RCC 7860 (cell line): ENCODE results near the gene SMIM28.
A peak's percentile ranks its signal among the peaks of the same experiment; 100 is the strongest.

Experiments
- DNase-seq: peaks from one replicate; pipeline ENCODE4 v3.0.0-alpha.2; 2015; ENCODE audit warnings: low spot score
- FAIRE-seq: peaks from 2 replicates; lab custom pipeline; 2012; peaks lifted over from hg19 to GRCh38; lab: Jason Lieb, UNC

The SMIM28 gene

DNA sequence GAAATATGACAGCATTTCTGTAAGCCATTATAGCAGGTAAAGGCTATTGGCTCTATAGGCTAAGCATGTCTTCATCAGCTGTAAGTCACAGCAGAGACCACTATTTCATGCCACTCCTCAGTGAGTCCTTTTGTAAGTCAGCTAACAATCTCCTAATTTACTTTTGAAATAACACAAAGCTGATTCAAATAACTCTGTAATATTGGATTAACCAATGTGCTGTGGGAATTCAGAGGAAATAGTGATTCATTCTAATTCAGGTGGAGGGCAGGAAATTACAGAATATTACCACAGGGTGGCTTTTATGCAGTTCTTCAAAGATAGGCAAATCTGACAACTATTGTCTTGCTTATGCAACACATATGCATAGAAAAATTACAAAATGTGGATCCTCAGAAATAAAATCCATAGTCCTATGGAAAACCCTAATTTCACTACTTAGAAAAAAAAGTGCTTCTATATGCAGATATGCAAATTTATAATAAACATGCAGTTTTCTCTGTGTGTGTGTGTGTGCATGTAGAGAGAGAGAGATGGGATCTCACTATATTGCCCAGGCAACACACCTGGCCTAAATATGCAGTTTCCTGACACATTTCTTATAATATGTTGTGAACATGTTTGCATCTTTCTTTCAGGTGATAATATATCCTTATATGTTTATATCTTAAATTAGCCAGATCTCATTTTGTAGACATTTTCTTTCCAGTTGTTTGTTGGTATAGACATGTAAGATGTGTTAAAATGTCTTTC lies 4.8 kb upstream of the SMIM28 start:
- DNase-seq, result peak; percentile 6
- FAIRE-seq, result peak; percentile 22

DNA sequence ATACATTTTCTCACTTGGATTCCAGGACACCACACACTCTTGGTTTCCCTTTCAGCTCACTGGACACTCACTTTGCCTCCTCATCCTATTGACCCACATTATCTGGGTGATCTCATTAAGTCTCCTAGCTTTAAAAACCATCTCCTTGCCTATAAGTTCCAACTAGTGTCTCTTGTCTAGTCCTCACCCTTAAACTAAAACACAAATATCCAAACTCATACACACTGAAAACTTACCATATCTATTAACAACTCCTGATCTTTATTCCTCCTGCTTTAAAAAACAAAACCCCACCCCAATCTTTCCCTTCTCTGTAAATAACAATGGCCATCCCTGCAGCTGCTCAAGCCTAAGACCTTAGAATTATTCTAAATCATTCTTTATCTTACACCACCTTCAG lies 3.5 kb upstream of the SMIM28 start:
- no peak for FAIRE-seq
- DNase-seq, result no peak

DNA sequence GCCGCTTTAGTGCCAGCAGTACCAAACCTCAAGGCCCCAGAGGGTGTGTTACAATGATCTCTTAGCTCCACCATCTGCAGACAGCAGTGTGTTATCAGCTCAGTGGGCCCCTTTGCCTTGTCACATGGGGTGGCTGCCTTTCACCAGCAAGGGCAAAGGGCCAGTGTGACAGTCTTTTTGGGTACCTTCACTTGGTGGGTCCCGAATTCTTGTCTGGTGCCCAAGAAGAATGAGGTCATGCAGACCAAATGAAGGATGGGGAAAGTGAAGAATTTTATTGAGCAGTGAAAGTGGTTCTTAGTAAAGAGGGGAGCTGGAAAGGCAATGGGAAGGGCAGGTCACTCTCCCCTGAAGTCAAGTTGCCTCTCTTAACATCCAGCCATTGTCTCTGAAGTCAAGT lies 2.9 kb upstream of the SMIM28 start:
- DNase-seq (no peak), FAIRE-seq (no peak)

DNA sequence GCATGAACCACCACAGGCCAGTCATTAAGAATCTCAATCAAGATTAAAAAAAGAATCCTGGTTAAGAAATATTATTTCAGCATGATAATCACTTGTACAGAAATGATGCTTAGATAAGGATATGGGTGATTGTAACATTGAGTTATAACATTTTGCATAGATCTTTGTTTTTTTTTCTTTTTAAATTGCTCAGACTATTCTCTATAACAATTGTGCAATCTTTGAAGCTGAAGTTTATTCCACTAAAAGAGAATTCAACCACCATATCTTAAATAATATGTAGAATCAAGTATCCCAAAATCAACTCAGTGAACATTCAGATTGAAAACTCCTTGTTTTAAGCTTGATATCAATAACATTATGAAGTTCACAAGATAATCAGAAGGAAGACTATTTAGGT lies 663 bp upstream of the SMIM28 start:
- FAIRE-seq, result no peak

DNA sequence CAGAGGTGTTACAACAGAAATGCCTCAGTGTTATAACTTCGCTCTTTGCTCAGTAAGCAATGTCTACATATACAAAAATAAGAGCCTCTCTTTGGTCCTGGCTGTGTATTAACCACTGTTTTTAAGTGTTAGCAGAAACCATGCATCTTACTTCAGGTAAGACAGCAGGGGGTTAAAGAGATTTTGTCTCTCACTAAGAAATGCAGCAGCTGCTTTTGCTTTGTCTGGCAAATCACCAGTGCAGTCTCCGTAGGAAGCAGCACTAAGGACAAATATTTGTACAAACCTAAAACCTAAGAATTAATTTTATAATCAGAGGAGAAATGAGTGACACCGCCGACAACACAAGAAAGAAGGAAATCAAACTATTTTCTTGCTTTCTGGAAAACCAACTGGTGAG lies 758 bp downstream of the SMIM28 start:
- FAIRE-seq (no peak), DNase-seq (no peak)

More for the DNA sequence above, 663 bp upstream of the SMIM28 start:
- no peak for DNase-seq

DNA sequence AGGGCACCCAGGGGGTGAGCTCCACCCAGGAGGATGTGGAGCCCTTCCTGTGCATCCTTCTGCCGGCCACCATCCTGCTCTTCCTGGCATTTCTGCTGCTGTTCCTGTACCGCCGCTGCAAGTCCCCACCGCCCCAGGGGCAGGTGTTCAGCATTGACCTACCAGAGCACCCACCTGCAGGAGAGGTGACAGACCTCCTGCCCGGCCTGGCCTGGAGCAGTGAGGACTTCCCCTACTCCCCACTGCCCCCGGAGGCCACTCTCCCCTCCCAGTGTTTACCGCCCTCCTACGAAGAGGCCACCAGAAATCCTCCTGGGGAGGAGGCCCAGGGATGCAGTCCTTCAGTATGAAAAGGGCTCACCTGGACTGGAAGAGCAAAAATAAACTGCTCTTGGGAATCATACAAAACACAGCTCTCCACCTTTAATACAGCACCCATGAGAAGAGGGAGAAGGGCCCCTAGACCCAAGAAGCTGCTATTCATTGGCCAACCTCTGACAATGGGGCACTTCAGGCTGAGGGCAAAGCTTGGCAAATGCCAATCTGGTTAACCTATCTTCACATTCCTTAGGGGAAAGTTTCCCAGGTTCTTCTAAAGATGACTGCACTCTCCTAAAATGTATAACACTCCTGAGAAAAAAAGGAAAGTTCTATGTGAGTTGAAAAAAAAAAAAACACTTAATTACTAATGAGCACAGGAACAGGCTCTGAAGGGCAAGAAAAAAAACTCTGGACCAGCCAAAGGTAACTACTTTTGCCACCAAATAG lies 5.0 kb downstream of the SMIM28 start:
- DNase-seq (no peak), FAIRE-seq (no peak)

DNA sequence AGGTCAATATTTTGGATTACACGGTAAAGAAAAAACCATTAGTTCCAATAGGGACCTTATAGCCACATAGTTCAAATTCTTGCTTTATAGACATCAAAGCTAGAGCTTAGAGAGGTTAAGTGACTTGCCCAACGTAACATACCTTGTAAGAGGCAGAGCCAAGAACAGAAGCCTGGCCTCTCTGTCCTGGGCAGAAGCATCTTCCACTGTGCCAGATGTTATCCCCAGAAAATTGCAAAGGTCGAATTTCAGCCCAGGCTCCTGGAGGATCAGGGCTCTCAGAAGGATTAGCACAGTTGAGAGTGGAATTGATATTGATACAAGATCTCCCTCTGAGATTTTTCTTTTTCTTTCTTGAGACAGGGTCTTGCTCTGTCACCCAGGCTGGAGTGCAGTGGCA lies 6.1 kb downstream of the SMIM28 start:
- DNase-seq (no peak), FAIRE-seq (no peak)

DNA sequence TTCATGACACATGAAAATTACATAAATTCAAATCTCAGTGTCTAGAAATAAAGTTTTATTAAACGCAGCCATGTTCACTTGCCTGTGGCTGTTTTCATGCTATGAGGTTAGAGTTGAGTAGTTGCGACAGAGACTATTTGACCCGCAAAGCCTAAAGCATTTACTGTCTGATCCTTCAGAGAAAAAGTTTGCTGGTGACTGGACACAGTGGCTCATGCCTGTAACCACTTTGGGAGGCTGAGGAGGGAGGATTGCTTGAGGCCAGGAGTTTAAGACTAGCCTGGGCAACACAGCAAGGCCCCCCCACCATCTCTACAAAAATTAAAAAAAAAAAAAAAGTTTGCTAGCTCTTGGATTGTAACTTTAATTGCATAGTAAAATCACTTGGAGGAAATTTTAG lies 9.2 kb downstream of the SMIM28 start:
- FAIRE-seq (no peak), DNase-seq (no peak)

DNA sequence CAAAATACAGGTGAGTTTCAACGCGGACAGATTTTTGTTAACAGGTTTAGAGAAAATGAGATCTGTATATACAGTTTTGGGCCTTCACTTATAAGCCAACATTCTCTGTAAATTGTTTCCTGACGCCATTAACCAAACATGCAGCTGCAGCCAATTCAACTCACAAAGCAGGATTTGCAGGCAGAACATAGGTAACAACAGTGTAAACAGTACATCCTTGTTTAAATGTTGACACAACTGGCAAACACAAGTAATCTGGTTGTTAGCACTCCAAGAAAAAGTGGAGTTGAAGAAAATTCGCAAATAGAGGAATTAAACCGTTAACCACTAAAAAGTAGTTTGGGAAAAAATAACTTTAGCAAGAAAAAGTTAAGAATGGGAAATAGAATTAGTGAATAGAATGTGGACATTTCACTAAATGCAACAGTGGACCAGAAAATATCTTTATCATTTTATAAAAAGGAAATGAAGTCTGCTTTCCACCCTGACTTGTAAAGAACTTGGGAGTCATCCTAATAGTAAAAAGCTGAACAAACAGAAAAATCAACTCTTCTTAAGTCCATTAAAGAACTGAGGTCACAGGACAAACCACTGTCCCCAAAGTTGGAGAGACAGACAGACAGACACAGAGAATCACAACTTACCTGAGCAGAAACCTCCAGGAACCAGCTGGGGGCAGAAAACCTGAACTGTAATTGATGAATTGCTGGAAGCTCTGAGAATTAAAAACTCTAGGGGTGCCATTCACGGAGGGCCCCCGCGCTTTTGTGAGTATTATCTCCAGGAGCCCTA lies 10.1 kb downstream of the SMIM28 start:
- DNase-seq (no peak), FAIRE-seq (no peak)

DNA sequence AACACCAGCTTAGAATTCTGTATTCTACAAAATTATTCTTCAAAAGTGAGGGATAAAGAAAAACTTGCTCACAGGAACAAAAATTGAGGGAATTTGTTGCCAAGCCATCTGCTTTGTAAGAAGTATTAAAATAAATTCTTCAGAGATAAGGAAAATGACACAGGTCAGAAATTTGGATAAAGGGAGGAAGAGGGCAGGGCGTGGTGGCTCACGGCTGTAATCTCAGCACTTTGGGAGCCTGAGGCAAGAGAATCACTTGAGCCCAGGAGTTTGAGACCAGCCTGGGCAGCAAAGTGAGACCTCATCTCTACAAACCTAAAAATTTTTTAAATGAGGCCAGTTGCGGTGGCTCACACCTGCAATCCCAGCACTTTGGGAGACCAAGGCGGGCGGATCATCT lies 11.8 kb downstream of the SMIM28 start:
- no peak for FAIRE-seq
- no peak for DNase-seq

DNA sequence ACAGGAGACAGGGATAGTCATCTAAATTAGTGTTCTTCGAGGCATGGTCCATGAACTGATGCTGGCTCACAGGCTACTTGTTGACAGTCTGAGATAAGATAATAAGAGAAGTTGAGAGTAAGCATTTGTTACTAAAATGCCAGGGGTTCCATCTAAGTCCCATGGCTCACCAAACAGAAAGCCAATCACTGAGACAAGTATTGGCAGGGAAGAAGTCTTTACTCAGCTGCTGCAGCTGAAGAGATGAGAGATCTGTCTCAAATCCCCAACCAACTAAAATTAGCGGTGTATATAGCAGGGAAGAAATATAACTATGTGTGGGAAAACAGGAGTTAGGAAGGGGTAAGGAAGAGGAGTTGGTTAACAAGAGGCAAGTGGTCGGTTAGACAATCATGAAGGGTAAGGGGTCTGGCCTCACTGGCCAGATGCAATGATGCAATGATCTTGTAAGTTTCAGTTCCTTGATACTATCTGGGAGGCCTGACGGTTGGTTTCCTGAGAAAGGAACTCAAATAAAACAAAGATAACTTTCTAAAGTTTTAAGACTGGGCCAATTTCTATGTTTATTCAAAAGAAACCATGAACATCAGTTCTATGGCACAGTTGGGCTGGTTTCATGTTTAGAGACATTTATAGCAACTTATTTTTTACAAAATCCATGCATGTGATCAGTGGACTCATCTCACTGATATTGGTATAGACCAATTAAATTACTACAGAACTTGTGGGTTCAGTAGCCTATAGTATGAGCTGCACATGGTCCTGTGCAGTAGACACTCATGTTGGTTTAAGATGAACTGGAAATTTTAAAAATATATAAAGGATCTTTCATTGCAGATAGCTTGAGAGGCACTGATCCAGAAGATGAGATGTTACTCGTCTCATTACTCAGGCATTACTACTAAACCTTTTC lies 16.4 kb downstream of the SMIM28 start:
- FAIRE-seq, result no peak
- no peak for DNase-seq

DNA sequence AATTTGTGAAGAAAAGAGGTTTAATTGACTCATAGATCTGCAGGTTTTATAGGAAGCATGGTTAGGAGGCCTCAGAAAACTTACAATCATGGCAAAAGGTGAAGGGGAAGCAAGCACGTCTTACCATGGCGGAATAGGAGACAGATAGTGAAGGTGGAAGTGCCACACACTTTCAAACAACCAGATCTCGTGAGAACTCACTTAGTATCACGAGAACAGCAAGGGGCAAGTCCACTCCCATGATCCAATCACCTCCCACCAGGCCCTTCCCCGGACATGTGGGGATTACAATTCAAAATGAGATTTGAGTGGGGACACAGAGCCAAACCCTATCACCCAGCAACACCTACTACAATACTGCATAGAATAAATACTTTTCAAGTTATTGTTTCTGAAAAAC lies 19.0 kb downstream of the SMIM28 start:
- no peak for FAIRE-seq
- no peak for DNase-seq

DNA sequence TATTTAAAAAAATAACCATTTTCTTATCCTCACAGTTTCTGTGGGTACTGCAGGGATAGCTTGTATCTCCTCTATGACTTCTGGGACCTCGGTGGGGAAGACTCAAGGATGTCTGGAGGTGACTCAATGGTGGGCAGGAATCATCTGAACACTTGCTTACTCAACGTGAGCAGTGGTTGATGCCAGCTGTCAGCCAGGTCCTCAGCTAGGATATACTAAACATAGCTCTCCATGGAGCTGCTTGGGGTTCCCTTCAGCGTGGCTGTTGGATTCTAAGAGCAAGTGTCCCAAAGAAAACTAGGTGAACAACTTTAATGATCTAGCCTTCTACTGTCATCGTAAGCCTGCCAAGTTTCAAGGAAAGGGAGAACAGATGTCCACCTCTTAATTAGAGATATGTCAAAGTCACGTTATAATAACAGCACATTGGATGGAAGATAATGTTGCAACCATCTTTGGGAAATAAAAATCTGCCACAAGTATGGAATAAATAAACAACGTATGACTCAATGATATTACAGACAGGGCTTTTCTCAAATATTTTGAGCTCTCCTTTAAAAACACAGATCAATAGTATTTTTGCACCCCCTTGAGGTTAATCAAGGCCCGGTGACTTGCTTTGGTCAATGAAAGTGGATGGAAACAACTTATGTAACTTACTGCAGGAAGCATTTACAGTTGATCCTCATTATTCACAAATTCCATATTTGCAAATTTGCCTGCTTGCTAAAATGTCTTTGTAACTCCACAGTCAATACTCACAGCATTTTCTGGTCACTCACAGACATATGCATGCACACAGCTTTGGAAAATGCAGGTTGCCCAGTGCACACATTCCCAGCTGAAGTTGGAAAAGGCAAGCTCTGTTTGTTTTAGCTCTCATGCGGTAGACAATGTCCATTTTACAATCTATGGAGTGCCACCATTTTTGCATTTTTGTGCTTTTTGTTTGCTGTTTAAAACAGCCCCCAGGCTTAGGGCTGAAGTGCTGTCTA lies 19.7 kb downstream of the SMIM28 start:
- no peak for FAIRE-seq
- DNase-seq, result no peak

DNA sequence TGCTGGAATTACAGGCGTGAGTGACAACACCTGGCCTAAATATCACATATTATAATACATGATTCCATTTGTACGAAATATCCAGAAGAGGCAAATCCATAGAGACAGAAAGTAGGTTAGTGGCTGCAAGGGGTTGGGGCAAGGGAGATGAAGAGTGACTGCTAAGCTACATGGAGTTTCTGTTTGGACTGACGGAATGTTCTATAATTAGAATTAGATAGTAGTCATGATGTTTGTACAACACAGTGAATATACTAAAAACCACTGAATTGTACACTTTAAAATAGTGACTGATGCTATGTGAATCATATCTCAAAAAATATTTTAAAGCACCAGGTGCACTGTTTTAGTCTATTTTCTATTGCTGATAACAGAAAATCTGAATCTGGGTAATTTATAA lies 22.6 kb downstream of the SMIM28 start:
- no peak for DNase-seq
- no peak for FAIRE-seq

DNA sequence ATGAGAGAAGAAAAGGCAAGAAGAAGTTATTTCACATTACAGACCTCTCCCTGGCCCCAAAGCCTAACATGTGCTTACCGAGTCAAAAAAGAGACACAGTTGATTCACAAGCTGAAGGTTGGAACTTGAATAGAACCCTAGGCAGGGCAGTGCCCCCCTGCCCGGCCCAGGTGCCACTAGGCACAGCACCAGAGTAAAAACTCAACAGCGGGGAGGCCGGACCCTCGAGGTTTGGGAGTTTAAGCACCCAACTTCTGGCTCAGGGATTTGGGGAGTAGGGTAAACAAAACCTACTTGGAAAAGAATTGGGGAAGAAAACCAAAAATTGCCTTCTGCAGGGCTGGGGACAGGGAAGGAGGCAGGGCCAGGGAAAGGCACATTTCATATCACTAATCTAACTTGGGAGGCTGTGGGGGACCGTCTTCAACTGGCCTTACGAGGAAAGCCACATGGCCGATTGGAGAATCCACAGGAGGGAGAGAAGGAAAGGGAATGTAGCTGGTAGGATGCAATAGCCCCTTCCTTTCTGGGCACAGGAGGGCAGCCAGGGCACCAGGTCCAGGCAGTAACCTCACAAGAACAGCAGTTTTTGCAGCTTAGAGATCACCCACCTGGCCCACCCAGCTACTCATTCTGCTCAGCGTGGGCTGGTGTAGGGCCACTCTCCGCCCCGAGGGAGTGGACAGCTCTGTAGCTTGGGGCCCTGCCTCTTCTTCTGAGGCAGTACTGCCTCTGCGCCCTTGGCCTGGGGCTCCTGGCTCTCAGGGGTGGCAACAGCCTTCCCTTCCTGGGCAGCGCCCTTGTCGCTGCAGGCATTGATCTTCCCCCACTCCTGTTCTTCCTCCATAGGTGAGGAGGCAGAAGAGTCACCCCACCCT lies 24.5 kb downstream of the SMIM28 start:
- FAIRE-seq (no peak), DNase-seq (no peak)

DNA sequence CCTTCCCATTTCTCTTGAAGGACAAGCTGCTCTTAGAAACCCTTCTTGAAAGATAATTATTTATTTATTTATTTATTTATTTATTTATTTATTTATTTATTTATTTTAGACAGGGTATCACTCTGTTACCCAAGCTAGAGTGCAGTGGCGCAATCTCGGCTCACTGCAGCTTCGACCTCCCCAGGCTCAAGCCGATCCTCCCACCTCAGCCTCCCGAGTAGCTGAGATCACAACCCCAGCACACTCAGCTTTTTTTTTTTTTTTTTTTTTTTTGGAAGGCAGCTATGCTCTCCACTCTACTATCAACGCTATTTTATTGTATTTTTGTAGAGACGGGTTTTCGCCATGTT lies 25.1 kb downstream of the SMIM28 start:
- FAIRE-seq (no peak), DNase-seq (no peak)

DNA sequence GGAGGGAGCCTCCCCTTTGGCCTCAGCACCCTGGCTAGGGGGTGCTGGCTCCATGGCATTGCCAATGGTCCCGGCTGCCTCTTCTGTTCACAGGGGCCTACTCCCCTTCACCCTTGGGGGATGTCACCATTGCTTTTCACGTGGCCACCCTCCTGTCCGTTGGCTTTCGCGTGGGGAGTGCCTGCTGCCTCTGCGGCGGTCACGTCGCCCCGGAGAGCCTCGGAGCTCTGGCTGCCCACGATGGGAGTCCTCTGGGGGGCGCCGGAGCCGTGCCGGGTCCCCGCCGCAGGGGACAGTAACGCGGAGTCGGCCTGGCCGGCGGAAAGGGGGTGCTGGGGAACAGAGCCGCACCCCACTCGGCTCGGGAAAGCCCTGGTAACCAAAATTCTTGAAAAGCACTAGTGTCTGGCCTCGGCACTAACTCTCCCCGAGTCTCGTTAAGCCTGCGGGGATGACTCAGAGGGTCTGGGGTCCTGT lies 25.7 kb downstream of the SMIM28 start:
- FAIRE-seq, result no peak
- no peak for DNase-seq
